MM.1S (cell line): ENCODE data around the gene DALRD3.

ENCODE experiments used
- DNase-seq: peaks from one replicate; pipeline ENCODE4 v3.0.0-alpha.2; 2015
- H2AFZ ChIP-seq: fragments of 300-600 bp; sonication (generic); 2 replicates; pipeline ENCODE4 v1.6.0; 2016; ENCODE audit warnings: antibody characterized with exemption, low read length
- H3F3A ChIP-seq: fragments of 300-600 bp; sonication (generic); 2 replicates; pipeline ENCODE4 v1.6.1; 2016; ENCODE audit warnings: mild to moderate bottlenecking, antibody characterized with exemption, low read length, moderate library complexity, mixed read lengths; ENCODE audit not compliant: insufficient read depth
- H3K27ac ChIP-seq: fragments of 300-600 bp; sonication (generic); 2 replicates; pipeline ENCODE4 v1.5.1; 2016; ENCODE audit warnings: mild to moderate bottlenecking, low read length
- H3K27me3 ChIP-seq: fragments of 300-600 bp; sonication (generic); replicated peaks from 2 replicates; pipeline ENCODE4 v1.6.0; 2016; ENCODE audit warnings: low read length; ENCODE audit not compliant: insufficient read depth
- H3K36me3 ChIP-seq: fragments of 300-600 bp; sonication (generic); replicated peaks from 2 replicates; pipeline ENCODE4 v1.6.1; 2016; ENCODE audit warnings: mild to moderate bottlenecking, low read length, mixed read lengths; ENCODE audit not compliant: insufficient read depth
- H3K4me1 ChIP-seq: fragments of 300-600 bp; sonication (generic); 2 replicates; pipeline ENCODE4 v1.6.1; 2016; ENCODE audit warnings: low read length, mixed read lengths
- H3K4me2 ChIP-seq: fragments of 300-600 bp; sonication (generic); 2 replicates; pipeline ENCODE4 v1.6.0; 2016; ENCODE audit warnings: low read depth, low read length
- H3K4me3 ChIP-seq: fragments of 300-600 bp; sonication (generic); 2 replicates; pipeline ENCODE4 v1.5.1; 2016; ENCODE audit warnings: low read length, mixed read lengths
- H3K79me2 ChIP-seq: fragments of 300-600 bp; sonication (generic); 2 replicates; pipeline ENCODE4 v1.6.1; 2016; ENCODE audit warnings: mixed run types, low read length, mixed read lengths
- H3K9ac ChIP-seq: fragments of 300-600 bp; sonication (generic); 2 replicates; pipeline ENCODE4 v1.6.1; 2016; ENCODE audit warnings: low read length, mixed read lengths
- H3K9me2 ChIP-seq: fragments of 300-600 bp; sonication (generic); replicated peaks from 2 replicates; pipeline ENCODE4 v1.6.1; 2016; ENCODE audit warnings: mild to moderate bottlenecking, low read length, mixed read lengths; ENCODE audit not compliant: insufficient read depth
- H3K9me3 ChIP-seq: fragments of 300-600 bp; sonication (generic); replicated peaks from 2 replicates; pipeline ENCODE4 v1.6.1; 2016; ENCODE audit warnings: mild to moderate bottlenecking, low read length, mixed read lengths; ENCODE audit not compliant: insufficient read depth
- H4K20me1 ChIP-seq: fragments of 300-600 bp; sonication (generic); 2 replicates; pipeline ENCODE4 v1.6.1; 2016; ENCODE audit warnings: mild to moderate bottlenecking, low read length, moderate library complexity, mixed read lengths; ENCODE audit not compliant: insufficient read depth
- CTCF ChIP-seq: fragments of 300-600 bp; sonication (generic); IDR thresholded peaks from 2 replicates; pipeline ENCODE4 v1.5.1; 2016; ENCODE audit warnings: antibody characterized with exemption, low read length, mixed read lengths
- EZH2 ChIP-seq: fragments of 300-600 bp; sonication (generic); optimal IDR thresholded peaks from 2 replicates; pipeline ENCODE3; 2017; ENCODE audit warnings: low read depth, mild to moderate bottlenecking, antibody characterized with exemption, low read length, mixed read lengths
- EZH2phosphoT487 ChIP-seq: fragments of 300-600 bp; sonication (generic); IDR thresholded peaks from 2 replicates; pipeline ENCODE4 v1.6.1; 2018; ENCODE audit warnings: antibody characterized with exemption, low read length

The DALRD3 gene

GRCh38 chr3:48985831-48986376 lies 32.5 kb downstream of the DALRD3 start:
- H2AFZ ChIP-seq: no peak overlapping the region
- TF ChIP-seq EZH2 (no peak), EZH2phosphoT487 (no peak), CTCF (no peak)

GRCh38 chr3:48984663-48985062 lies 33.7 kb downstream of the DALRD3 start:
- H4K20me1 ChIP-seq: no peaks in the 10 kb centered on the region
- no peak for DNase-seq
- no peak overlapping the region for H2AFZ ChIP-seq
- peaks cover 4% of the 10 kb centered on the region for H3K36me3 ChIP-seq
- H3K4me3 ChIP-seq: no peak overlapping the region
- no peak overlapping the region for H3K9ac ChIP-seq
- H3K9me3 ChIP-seq: no peaks in the 10 kb centered on the region
- H3K79me2 ChIP-seq: peaks cover 7% of the 10 kb centered on the region
- H3K4me1 ChIP-seq: peaks cover 6% of the 10 kb centered on the region; the same call in 1 of the 2 replicates
- H3F3A ChIP-seq: peaks cover 3% of the 10 kb centered on the region; the same call in 1 of the 2 replicates
- no peak overlapping the region for H3K4me2 ChIP-seq
- H3K27me3 ChIP-seq: no peaks in the 10 kb centered on the region
- TF ChIP-seq EZH2 (no peak), CTCF (no peak), EZH2phosphoT487 (no peak)
- H3K9me2 ChIP-seq: no peaks in the 10 kb centered on the region
- no peak overlapping the region for H3K27ac ChIP-seq

More at GRCh38 chr3:48985831-48986376, 32.5 kb downstream of the DALRD3 start:
- no peak overlapping the region for H3K4me3 ChIP-seq
- H3K4me2 ChIP-seq: no peak overlapping the region
- no peak overlapping the region for H3K27ac ChIP-seq
- no peak for DNase-seq
- no peak overlapping the region for H3K9ac ChIP-seq
- H3K27me3 ChIP-seq: no peaks in the 10 kb centered on the region
- H3F3A ChIP-seq: peaks cover 3% of the 10 kb centered on the region; the same call in 1 of the 2 replicates
- no peaks in the 10 kb centered on the region for H3K9me2 ChIP-seq
- H3K79me2 ChIP-seq: peaks cover 15% of the 10 kb centered on the region
- peaks cover 6% of the 10 kb centered on the region; the same call in 1 of the 2 replicates for H3K4me1 ChIP-seq
- no peaks in the 10 kb centered on the region for H3K9me3 ChIP-seq
- H4K20me1 ChIP-seq: no peaks in the 10 kb centered on the region
- H3K36me3 ChIP-seq: peaks cover 4% of the 10 kb centered on the region

GRCh38 chr3:48983096-48983495 lies 35.3 kb downstream of the DALRD3 start:
- H3K4me3 ChIP-seq: no peak overlapping the region
- H3K27ac ChIP-seq: no peak overlapping the region
- peaks cover 2% of the 10 kb centered on the region; the same call in 1 of the 2 replicates for H3F3A ChIP-seq
- no peaks in the 10 kb centered on the region for H3K9me2 ChIP-seq
- no peak for TF ChIP-seq CTCF
- TF ChIP-seq EZH2: no peak
- TF ChIP-seq EZH2phosphoT487: no peak
- H3K79me2 ChIP-seq: no peaks in the 10 kb centered on the region; the same call in 1 of the 2 replicates
- DNase-seq: no peak
- H4K20me1 ChIP-seq: no peaks in the 10 kb centered on the region
- H3K36me3 ChIP-seq: peaks cover 4% of the 10 kb centered on the region
- no peaks in the 10 kb centered on the region for H3K27me3 ChIP-seq
- no peak overlapping the region for H2AFZ ChIP-seq
- H3K4me1 ChIP-seq: no peaks in the 10 kb centered on the region
- no peaks in the 10 kb centered on the region for H3K9me3 ChIP-seq
- no peak overlapping the region for H3K4me2 ChIP-seq
- H3K9ac ChIP-seq: no peak overlapping the region
